Mesenteric fat pad (tissue), 1 donor: ENCODE measurements around the gene TECTB. TPM values are rescaled to one million over a fixed set of nuclear protein-coding genes. Genes with fewer than 3 reads are reported as not detected.

Experiments
- DNase-seq: peaks from one replicate; pipeline ENCODE4 v3.0.0-alpha.2; 2020; ENCODE audit warnings: low spot score
- microRNA-seq: library from miRNA; unstranded; fragments of <30 nt; microRNA quantifications from one replicate; pipeline ENCODE4 v1.2.0, GENCODE V29; 2020; ENCODE audit warnings: borderline number of aligned reads
- total RNA-seq: library from RNA; stranded (reverse); fragmentation: NEBNext Ultra II Directional; extraction: Animal tissue kit (Norgen Biotek cat#: 25700); gene quantifications from one replicate; pipeline ENCODE4 v1.2.1, GENCODE V29; 2021
- donor health status: DM: yes; HTN: yes; CAD: no.

The TECTB gene
- total RNA-seq, 1 donor from 2014 or later, result not detected

- DNase-seq, result no peak
Measured at GRCh38 chr10:112345743-112346142, 62.5 kb downstream of the TECTB start.

- no peak for DNase-seq
Measured at GRCh38 chr10:112346774-112347173, 63.6 kb downstream of the TECTB start.

DNA sequence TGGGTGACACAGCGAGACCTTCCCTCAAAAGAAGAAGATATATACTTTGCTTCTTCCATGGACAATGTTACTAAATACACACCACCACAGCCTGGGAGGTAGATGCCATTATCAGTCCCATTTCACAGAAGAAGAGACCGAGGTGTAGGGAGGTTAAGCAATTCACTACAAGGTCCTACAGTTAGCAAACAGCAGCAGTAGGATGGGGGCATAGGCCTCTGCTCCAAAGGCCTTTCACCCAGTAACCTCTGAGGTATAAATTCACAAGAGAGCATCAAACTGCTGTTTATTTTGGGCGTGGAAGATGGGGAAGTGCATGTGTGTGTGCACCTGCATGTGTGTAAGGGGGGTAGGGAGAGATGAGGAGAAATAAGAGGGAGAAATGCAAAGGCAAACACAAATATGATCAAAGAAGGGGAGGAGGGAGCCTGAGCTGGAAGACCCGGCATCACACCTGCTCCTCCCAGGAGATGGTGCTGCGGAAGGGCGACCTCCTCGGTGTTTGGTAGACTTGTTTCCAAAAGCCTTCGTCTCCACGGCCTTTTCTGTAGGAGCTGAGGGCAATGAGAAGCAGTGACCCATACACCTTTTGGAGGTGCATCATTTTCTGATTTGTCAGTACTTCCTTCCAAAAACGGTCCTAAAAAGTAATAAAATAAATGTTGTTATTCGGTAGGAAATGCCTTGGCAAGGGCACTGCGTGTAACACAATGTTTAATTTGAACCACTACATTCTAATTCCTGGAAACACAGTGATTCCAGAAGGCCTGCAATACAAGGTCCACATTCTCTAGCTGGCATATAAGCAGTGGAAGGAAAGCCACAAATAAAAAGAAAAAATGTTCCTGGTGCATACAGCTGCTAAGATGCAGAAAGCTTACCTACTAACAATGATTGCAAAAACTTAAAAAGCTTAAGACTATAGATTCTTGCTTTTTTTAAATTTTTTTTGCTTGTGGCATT lies 64.8 kb downstream of the TECTB start:
- DNase-seq, result no peak

DNA sequence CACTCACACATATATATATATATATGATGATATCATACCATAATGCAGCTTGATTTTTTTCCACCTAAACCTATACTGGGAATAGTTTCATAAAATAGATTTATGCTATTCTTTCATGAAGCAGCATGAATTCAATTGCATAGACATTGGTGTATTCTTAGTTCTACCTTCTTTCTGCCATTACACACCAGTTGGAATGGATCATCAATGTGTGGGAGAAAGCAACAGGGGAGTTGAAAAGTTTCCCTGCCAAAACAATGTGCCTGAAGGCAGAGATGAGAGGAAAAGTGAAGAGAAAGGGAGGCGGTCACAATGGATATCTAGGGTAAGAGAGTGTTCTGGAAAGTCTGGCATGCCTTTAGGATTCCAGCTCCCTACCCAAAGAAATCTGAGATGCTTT lies 65.6 kb downstream of the TECTB start:
- DNase-seq, result no peak

GRCh38 chr10:112349521-112350085 lies 66.4 kb downstream of the TECTB start:
- DNase-seq, result no peak

DNA sequence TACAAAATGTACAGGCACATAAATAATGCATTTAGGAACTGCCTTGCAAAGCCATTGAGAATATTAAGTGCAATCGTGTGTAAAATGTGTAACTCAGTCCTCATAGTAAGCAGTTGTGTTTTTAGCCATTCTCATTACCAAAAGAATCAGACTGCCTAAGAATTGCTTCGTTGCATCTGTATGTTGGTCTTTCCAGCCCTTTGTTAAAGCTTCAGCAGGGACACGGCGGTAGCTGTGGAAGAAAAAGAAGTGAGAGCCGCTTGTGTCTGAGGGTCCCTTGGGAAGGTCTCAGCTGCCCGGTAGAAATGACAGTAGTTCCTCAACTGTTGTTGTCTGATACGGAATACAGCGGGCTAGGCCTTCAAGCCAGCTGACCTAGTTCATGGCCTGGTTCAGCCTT lies 67.9 kb downstream of the TECTB start:
- DNase-seq, result no peak

- no peak for DNase-seq
Measured at GRCh38 chr10:112352044-112352443, 68.8 kb downstream of the TECTB start.

- no peak for DNase-seq
Measured at GRCh38 chr10:112353046-112353445, 69.8 kb downstream of the TECTB start.

Small RNA genes within 50 kb of the gene (microRNA-seq; reads per million reads assigned to microRNA genes)
- gene MIR6715A (not detected), gene MIR6715B (not detected)

Other genes with a start within 250 kb of the TECTB start
- gene GPAM, start 99.6 kb upstream of the TECTB start, total RNA-seq, result 211 TPM
- 41.9 TPM for gene ACSL5, start 90.7 kb downstream of the TECTB start, total RNA-seq
- 26.2 TPM for gene ZDHHC6, start 163.5 kb downstream of the TECTB start, total RNA-seq
- 36.1 TPM for gene VTI1A, start 163.8 kb downstream of the TECTB start, total RNA-seq